Activated T-helper 2 cell treated with anti-CD3 and anti-CD28 coated beads, Interferon-gamma antibody, Interleukin-2, Interleukin-4, amounts not matched to agents 10 μg/mL and 5 μg/mL and 100 μg/mL, durations not matched to agents 14 hours and 24 hours and 36 hours (primary cell): ENCODE results near the gene GNG12. TPM values are rescaled to one million over a fixed set of nuclear protein-coding genes. Genes with fewer than 3 reads are reported as not detected.

Source experiments
- DNase-seq: peaks from one replicate; pipeline ENCODE4 v3.0.0; 2021; ENCODE audit warnings: low spot score
- H3K27ac Mint-ChIP-seq: one replicate; pipeline ENCODE4 v1.8.0; 2021; ENCODE audit warnings: mixed read lengths
- H3K27me3 Mint-ChIP-seq: one replicate; pipeline ENCODE4 v1.8.0; 2021; ENCODE audit warnings: low read depth, mixed read lengths
- H3K36me3 Mint-ChIP-seq: one replicate; pipeline ENCODE4 v1.8.0; 2021; ENCODE audit warnings: low read depth, mixed read lengths
- H3K4me1 Mint-ChIP-seq: one replicate; pipeline ENCODE4 v1.8.0; 2021; ENCODE audit warnings: low read depth, mixed read lengths
- H3K4me3 Mint-ChIP-seq: one replicate; pipeline ENCODE4 v1.8.0; 2021; ENCODE audit warnings: low read depth, mild to moderate bottlenecking, moderate library complexity, mixed read lengths
- H3K9me3 Mint-ChIP-seq: one replicate; pipeline ENCODE4 v1.8.0; 2021; ENCODE audit warnings: mixed read lengths
- intact Hi-C: fragments of 100-400 bp; cut with micrococcal nuclease; formaldehyde crosslinking; loops from one replicate; pipeline ENCODE4 v1.15.1; 2023
- total RNA-seq: library from RNA; stranded (reverse); gene quantifications from 2 replicates; pipeline ENCODE4 v1.2.3, GENCODE V29; 2022

Gene GNG12
- total RNA-seq, 1 donor from 2014 or later, result 0.16 TPM

DNA sequence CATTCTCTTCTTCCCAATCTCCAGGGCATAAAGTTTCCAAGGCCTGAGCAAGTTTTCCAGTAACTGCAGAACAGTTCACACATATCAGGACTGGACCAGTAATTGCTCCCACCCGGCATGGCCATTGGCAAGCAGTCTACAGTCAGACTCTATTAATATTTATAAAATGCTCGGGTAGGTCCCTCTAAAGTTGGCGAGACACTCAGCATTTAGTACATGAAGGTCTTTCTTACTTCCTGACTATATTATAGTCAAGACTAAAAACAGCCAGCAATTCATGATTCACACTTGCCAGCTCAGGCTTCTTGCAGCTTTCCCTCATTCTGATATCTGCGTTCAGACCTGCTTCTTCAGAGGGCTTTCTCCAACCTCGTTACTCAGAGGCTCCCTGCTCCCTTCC lies 122.8 kb downstream of the GNG12 start:
- no peaks in the 10 kb centered on the region for H3K4me1 Mint-ChIP-seq
- no peak for DNase-seq
- H3K27me3 Mint-ChIP-seq, result peaks cover 4% of the 10 kb centered on the region
- intact Hi-C loops, result no loop called here
- no peak overlapping the region for H3K4me3 Mint-ChIP-seq
- no peak overlapping the region for H3K27ac Mint-ChIP-seq
- no peaks in the 10 kb centered on the region for H3K36me3 Mint-ChIP-seq
- H3K9me3 Mint-ChIP-seq, result no peaks in the 10 kb centered on the region

DNA sequence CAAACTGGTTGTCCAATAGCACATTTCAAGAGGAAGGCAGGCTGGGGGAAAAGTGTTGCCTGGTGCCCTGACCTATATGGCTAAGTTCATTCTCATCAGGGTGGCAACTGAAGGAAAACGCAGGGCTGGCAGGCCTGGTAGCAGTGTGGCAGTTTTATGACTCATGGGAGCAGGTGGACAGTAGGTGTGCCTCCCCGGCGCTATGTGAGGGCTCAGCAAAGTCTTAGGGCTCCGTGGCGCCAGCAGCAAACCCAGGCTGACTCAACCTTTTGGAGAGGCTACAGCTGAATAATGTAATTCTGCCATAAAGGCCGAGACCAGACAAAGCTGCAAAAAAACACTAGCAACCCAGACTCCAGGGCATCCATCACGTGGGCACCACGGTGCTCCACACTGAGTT lies 124.7 kb downstream of the GNG12 start:
- Mint-ChIP-seq H3K9me3 (no peaks in the 10 kb centered on the region), H3K4me3 (no peak overlapping the region), H3K27ac (no peak overlapping the region), H3K4me1 (no peaks in the 10 kb centered on the region), H3K36me3 (no peaks in the 10 kb centered on the region), H3K27me3 (peaks cover 4% of the 10 kb centered on the region)
- DNase-seq, result no peak
- intact Hi-C loops, result no loop called here

DNA sequence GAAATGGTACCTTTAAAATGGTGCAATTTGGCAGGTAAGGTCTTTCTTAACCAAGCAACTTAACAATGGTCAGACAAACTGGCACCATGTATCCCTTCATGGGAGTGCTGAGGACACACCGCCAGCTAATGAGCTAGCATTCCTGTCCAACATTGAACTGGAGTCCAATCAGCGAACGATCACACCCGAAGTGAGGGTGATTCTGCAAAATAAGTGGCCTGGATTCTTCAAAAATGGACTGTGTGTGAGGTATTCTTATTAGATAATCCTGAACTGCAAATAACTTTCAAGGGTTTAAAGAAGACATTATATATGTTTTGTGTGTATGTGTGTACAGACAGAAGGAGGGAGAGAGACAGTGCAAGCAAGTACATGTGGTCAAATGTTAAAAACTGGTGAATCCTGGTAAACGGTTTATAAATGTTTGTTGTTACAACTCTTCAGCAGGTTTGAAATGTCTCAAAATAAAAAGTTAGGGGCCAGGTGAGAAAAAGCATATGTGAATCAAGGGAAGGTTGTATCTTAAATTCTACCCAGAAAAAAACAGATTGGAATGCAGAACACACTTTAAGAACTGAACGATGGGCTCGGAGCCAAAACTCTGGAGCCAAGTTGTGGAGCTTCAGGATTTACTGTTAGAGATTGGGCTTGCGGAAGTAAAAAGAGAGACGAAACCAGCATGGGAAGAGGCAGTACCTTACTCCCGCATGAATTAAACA lies 127.4 kb downstream of the GNG12 start:
- Mint-ChIP-seq H3K4me3 (no peak overlapping the region), H3K4me1 (peaks cover 6% of the 10 kb centered on the region), H3K9me3 (no peaks in the 10 kb centered on the region), H3K36me3 (no peaks in the 10 kb centered on the region), H3K27me3 (peaks cover 6% of the 10 kb centered on the region), H3K27ac (no peak overlapping the region)
- no peak for DNase-seq
- intact Hi-C loops, result no loop called here

DNA sequence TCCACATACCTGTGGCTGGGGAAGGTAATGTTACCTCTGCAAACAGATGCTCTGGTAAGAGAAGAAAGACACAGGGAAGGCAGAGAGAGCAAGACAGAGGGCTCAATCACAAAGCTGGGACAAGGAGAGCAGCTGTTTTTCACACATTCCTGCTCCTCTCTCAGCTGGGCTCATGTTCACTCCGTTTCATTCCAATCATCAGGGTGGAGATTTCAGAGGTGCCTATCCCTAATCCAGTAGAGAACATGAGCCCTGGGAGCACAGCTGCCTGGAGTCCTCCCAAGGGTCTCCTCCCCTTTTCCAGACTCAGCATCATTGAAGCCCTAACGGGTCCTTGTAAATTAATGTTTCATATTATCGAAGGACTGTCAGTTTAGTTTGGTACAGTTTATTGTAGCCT lies 128.9 kb downstream of the GNG12 start:
- no peak for DNase-seq
- no peak overlapping the region for H3K4me3 Mint-ChIP-seq
- H3K27ac Mint-ChIP-seq, result no peak overlapping the region
- peaks cover 17% of the 10 kb centered on the region for H3K4me1 Mint-ChIP-seq
- peaks cover 6% of the 10 kb centered on the region for H3K27me3 Mint-ChIP-seq
- no peaks in the 10 kb centered on the region for H3K36me3 Mint-ChIP-seq
- no peaks in the 10 kb centered on the region for H3K9me3 Mint-ChIP-seq
- intact Hi-C loops, result no loop called here

DNA sequence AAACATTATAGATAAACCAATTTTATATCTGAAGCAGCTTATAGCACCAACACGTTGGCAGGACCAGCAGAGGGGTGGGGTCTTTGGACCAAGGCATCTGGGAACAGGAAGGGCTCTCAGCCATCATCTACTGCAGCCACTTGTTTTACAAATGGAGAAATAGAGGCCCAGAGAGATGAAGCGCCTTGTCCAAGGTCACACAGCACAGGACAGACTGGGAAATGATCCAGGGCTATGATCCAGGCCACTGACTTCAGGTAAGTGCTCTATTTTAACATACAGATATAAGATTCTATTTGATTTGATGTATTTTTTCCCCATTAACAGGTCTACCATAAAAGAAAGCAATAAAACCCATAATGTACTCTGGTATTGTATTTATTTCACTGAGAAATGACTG lies 131.4 kb downstream of the GNG12 start:
- no peak overlapping the region for H3K27ac Mint-ChIP-seq
- peaks cover 6% of the 10 kb centered on the region for H3K27me3 Mint-ChIP-seq
- peaks cover 18% of the 10 kb centered on the region for H3K4me1 Mint-ChIP-seq
- no peaks in the 10 kb centered on the region for H3K36me3 Mint-ChIP-seq
- no peak for DNase-seq
- no peak overlapping the region for H3K4me3 Mint-ChIP-seq
- intact Hi-C loops, result loop anchor here (2.0 kb wide), 1 partner anchor 21 kb away; no protein-coding TSS in a partner anchor
- H3K9me3 Mint-ChIP-seq, result no peaks in the 10 kb centered on the region

DNA sequence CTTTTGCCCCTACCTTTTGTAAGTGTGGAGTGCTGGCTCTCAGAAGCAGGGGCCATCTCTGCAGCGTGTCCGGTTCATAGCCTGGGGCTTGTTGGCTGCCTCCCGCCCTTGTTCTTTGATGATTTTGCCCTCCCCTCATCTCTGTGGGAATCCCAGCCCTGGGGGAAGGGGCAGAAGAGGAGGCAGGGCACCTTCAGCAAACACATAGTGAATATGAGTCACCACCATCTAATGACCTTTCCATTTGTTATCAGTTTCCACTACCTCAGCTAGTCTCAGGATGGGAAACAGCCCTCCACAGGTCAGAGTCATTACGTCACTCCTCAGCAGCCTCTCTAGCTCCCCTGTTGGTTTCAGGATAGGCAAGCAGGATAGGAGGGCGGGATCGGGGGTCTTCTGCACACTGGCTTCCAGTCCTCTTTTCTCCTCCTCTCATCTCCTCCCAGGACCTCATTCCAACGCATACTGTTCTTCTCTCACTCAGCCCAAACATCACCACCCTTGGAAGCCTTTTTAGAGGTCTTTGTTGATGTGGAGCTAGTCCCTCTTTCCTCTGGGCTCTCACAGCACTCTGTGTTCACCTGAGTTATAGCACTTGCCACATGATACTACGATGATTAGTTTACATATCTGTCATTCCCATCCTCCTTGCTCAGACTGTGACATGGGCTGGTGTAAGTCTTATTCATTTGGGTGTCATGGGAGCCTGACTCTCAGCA lies 132.4 kb downstream of the GNG12 start:
- H3K36me3 Mint-ChIP-seq, result no peaks in the 10 kb centered on the region
- DNase-seq, result no peak
- H3K9me3 Mint-ChIP-seq, result no peaks in the 10 kb centered on the region
- H3K4me3 Mint-ChIP-seq, result no peak overlapping the region
- H3K27ac Mint-ChIP-seq, result peak overlapping the region; percentile 83
- H3K27me3 Mint-ChIP-seq, result peaks cover 4% of the 10 kb centered on the region
- H3K4me1 Mint-ChIP-seq, result peaks cover 22% of the 10 kb centered on the region
- intact Hi-C loops, result loop anchor here (1.0 to 2.0 kb wide), 2 partner anchors 17 to 22 kb away; no protein-coding TSS in a partner anchor

DNA sequence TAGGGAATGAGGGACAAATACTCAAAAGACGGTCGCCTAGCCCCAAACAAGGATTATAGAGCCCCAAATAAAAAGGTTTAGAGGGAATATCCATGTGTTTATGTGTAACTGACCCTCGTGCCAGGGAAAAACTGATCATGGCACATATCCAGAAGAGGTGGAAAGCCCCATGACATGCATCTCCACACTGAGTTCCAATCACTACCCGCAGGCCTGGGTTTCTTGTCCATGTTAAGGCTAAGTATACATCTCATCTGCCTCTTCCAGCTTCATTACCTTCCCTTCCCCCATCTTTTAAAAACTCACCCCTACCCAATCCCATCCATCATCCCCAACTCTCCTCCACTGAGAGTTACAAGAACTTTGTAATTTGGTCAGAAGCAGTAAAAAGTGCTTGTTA lies 133.0 kb downstream of the GNG12 start:
- no peak for DNase-seq
- intact Hi-C loops, result loop anchor here (1.0 to 2.0 kb wide), 2 partner anchors 16 to 23 kb away; no protein-coding TSS in a partner anchor
- Mint-ChIP-seq H3K9me3 (no peaks in the 10 kb centered on the region), H3K27me3 (peaks cover 4% of the 10 kb centered on the region), H3K27ac (peak overlapping the region; percentile 83), H3K36me3 (no peaks in the 10 kb centered on the region), H3K4me1 (peaks cover 25% of the 10 kb centered on the region), H3K4me3 (no peak overlapping the region)

DNA sequence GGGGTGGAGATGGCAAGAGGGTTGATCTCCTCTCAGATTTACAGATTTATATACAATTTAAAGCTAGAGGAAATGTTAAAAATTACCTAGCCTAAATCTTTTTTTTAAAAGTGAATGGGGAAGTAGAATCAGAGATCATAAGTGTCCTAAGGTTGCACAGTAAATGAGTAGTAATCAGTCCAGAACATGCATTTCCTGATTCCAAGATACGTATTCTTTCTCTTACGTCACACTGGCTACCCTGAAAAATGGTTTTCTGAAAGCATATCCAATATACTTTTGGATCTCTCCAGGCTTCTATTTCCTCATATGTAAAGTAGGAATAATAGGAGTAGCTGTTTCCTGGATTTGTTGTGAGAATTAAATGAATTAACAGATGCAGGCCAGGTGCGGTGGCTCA lies 136.6 kb downstream of the GNG12 start:
- Mint-ChIP-seq H3K9me3 (no peaks in the 10 kb centered on the region), H3K27ac (no peak overlapping the region), H3K4me3 (no peak overlapping the region), H3K4me1 (peaks cover 28% of the 10 kb centered on the region), H3K27me3 (peaks cover 2% of the 10 kb centered on the region), H3K36me3 (no peaks in the 10 kb centered on the region)
- no peak for DNase-seq
- intact Hi-C loops, result no loop called here

DNA sequence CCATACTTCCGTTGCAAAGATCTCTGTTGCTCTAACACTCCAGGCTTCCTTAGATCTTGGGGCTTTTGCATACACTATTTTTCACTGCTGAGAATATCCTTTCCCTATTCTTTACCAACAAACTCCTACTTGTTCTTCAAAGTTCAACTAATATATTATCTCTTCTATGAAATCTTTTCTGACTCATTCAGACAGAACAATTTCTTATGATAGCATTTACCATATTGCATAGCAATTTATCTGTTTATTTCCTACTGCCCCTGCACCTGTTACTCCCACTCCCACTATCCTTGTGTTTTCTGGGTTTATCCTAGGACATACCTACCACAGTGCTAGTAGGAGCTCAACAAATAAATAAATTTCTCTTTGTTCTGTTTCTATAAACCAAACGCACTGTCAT lies 137.3 kb downstream of the GNG12 start:
- peaks cover 23% of the 10 kb centered on the region for H3K4me1 Mint-ChIP-seq
- H3K27me3 Mint-ChIP-seq, result peaks cover 2% of the 10 kb centered on the region
- H3K27ac Mint-ChIP-seq, result no peak overlapping the region
- H3K9me3 Mint-ChIP-seq, result no peaks in the 10 kb centered on the region
- H3K36me3 Mint-ChIP-seq, result no peaks in the 10 kb centered on the region
- intact Hi-C loops, result no loop called here
- DNase-seq, result no peak
- H3K4me3 Mint-ChIP-seq, result no peak overlapping the region

DNA sequence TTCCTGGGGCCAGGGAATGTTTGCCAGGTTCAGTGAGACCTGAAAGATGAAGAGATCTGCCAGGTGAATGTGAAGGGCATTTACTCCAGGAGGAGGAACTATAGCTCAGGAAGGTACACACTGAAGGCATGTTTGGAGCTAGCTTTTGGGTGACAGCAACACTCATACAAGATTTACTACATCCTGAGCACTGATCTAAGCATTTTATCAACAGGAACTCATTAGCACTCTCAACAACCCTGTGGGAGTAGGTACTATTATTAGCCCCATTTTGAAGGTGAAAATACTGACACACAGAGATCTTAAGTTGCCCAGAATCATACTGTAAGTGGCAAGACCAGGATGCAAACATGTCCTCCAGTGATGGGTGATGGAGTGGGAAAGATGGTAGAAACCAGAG lies 141.6 kb downstream of the GNG12 start:
- H3K4me3 Mint-ChIP-seq, result no peak overlapping the region
- H3K9me3 Mint-ChIP-seq, result no peaks in the 10 kb centered on the region
- H3K4me1 Mint-ChIP-seq, result peaks cover 27% of the 10 kb centered on the region
- peaks cover 28% of the 10 kb centered on the region for H3K36me3 Mint-ChIP-seq
- peaks cover 2% of the 10 kb centered on the region for H3K27me3 Mint-ChIP-seq
- intact Hi-C loops, result no loop called here
- no peak overlapping the region for H3K27ac Mint-ChIP-seq
- no peak for DNase-seq

DNA sequence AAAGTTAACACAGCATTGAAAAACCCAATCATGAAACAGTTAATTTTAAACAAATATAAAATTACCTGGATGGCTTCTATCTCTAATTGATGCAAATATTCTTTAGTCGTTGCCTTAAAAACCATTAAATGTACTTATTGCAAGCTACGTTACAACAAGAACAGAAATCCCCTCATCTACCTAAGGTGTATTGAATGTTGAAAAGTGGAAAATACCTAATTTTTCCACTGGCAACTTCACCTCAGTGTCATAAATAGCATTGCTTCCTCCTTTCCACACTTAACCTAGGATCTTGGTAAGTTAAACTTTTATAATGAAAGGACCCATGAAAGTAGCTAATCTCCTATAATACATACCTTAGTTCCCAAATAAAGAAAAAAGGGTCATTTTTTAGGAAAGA lies 142.9 kb downstream of the GNG12 start:
- Mint-ChIP-seq H3K27me3 (no peaks in the 10 kb centered on the region), H3K27ac (no peak overlapping the region), H3K4me3 (no peak overlapping the region), H3K36me3 (peaks cover 32% of the 10 kb centered on the region), H3K9me3 (no peaks in the 10 kb centered on the region), H3K4me1 (peaks cover 23% of the 10 kb centered on the region)
- intact Hi-C loops, result no loop called here
- no peak for DNase-seq

DNA sequence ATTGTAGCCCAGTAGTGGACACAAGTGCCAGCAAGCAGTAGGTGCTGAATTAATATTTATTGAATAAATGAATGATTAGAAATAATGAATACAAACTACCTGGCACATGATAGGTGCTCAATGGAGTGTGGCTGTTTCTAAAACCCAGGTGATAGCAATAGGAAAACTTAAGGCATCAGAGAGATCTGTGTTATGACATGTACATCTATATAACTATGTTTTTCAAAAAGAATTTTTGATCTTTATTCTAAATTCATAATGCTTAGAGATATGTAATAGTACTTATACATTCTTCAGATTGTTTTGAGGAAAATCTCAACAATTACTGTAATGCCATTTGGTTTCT lies 143.3 kb downstream of the GNG12 start:
- no peak overlapping the region for H3K4me3 Mint-ChIP-seq
- H3K27me3 Mint-ChIP-seq, result no peaks in the 10 kb centered on the region
- no peaks in the 10 kb centered on the region for H3K9me3 Mint-ChIP-seq
- intact Hi-C loops, result no loop called here
- H3K4me1 Mint-ChIP-seq, result peaks cover 20% of the 10 kb centered on the region
- H3K36me3 Mint-ChIP-seq, result peaks cover 34% of the 10 kb centered on the region
- DNase-seq, result no peak
- no peak overlapping the region for H3K27ac Mint-ChIP-seq

DNA sequence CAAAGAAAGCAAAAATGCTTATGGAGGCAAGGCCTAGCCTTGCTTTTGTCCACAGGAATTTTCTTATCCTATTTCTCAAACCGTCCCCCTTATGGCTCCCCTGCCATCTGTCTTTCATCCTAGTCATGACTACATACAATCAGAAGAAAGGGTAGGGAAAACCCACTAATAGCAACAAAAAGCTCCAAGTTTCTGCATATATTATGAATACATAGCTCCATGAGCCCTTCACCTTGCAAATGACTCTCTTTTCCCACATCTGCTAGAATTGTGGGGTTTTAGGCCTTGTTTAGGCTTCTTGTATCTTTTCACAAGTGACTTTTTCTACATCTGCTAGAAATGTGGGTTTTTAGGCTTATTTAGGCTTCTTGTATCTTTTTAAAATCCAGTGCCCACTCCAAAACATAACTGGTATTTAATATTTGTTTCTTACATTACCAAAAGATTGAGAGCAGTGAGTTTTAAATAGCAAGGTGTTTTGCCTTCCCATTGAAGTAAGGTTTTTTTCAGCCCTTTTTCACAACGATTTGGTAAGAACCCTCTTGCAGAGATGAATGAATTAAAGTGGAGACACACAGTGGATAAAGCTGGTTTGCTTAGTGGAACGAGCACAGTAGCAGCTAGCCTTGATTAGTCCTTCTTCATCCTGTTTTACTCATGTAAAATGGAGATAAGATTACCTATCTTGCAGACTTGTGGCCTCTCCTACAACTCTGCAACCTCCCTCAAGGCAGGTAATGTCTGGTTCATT lies 143.8 kb downstream of the GNG12 start:
- peaks cover 21% of the 10 kb centered on the region for H3K4me1 Mint-ChIP-seq
- intact Hi-C loops, result no loop called here
- DNase-seq, result no peak
- H3K36me3 Mint-ChIP-seq, result peaks cover 35% of the 10 kb centered on the region
- no peaks in the 10 kb centered on the region for H3K9me3 Mint-ChIP-seq
- no peak overlapping the region for H3K4me3 Mint-ChIP-seq
- H3K27me3 Mint-ChIP-seq, result no peaks in the 10 kb centered on the region
- no peak overlapping the region for H3K27ac Mint-ChIP-seq
